Measurements from ENCODE around the gene CST2. TPM values are rescaled to one million over a fixed set of nuclear protein-coding genes. Genes with fewer than 3 reads are reported as not detected.
"Not testable (repeated sequence)": the region's sequence is repeated elsewhere in the genome, so short reads cannot be mapped to it uniquely, and the experiment has no call there.

The CST2 gene, protein sequence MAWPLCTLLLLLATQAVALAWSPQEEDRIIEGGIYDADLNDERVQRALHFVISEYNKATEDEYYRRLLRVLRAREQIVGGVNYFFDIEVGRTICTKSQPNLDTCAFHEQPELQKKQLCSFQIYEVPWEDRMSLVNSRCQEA
- not detected for total RNA-seq
- long read RNA-seq, result 0 reads

DNA sequence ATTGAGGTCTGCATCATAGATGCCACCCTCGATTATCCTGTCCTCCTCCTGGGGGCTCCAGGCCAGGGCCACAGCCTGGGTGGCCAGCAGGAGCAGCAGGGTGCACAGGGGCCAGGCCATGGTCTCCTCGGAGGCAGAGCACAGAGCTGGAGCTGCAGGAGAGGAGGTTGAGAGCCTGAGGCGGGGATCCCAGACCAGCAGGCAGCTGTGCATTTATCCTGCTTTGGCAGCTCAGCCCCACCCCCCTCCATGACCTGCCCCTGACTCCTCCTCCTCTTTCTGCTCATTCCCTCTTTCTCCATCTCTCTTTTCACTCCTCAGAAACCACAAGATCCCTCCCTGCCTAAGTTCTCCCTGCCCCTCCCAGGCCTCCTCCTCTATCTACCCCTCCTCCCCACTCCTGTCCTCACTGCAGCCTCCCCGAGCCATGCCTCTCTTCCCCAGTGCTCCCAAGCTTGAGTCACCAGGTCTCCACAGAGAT lies at the start of gene CST2:
CST2 (minus strand) TSS at position 189 of the 481 bp plus-strand sequence; CDS start at position 120, 69 bp downstream.
- ATAC-seq (no peak), DNase-seq (no peak)
- intact Hi-C loops (cut with DNase I), result no loop called here

DNA sequence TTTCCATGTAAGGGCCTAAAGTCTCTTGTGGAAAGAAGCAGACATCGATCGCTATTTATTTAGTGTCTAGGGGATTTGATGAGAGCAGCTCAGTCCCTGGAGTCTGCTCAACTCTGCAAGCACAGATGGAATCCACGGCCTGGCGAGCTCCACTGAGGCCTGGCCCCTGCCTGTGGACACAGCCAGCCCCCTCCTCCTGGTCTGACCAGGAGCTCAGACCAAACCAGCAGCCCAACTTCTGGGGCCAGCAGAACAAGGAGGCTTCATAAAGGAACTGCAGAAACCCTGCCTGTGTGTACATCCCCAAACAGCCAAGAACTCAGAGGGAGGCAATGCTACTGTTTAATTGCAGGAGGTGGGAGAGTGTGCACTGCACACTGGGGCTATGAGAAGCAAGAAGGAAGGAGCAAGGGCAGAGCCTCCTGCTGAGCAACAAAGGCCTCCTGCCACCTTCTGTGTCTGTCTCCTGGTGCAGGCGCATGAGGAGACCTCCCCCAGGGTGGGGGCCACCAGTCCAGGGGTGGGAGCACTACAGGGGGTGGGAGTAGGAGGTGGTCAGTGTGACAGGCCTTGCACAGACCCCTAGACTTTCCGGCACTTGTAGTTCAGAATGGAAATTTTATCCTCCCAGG lies 49.2 kb upstream of the CST2 start:
- DNase-seq, result no peak
- ATAC-seq, result no peak
- intact Hi-C loops (cut with DNase I), result no loop called here

DNA sequence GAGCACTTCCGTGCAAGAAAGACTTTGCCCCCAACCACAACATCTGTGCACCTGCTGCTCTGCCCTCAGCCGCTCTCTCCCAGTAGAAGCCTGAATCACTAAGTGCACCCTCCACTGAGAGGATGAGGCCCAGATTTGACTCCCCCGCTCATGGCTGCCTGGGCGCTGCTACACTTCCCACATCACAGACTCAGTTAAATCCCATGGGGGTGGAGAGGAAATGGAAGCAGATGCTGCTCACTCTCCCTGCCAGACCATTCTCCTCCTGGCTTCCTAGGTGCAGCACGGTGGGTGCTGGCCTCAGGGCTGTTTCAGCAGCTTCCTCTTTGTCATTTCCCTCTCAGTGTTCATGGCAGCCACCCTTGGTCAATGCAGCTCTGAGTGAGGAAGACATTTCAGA lies 48.2 kb upstream of the CST2 start:
- no peak for DNase-seq
- no peak for ATAC-seq
- intact Hi-C loops (cut with DNase I), result no loop called here

DNA sequence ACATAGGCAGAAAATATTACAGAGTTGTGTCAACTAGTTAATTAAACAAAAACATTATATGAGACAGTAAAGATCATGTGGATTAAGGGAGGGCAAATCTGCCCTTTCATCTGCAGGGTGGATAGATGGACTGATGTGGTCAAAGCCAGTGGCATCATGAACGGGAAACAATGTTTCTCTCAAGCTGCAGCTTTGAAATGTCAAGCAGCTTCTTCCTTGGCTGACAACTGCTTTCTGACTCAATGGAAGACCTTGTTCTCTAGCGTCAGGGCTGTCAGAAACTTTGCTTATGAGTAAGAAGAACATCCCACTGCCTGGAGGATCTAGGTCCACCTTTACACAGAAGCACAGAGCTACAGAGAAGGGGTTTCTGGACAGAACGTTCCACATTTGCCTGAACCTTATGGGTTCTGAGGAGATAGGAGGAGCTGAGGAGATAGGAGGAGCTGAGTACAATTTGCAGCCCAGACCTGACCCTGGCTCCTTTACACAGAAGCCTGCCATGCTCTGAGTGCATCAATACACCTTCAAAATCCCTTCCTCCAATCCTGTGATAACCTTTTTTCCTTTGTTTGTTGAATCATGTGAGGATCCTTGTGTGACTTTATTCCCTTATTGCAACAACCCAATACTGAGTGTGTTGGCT lies 47.0 kb upstream of the CST2 start:
- ATAC-seq (no peak), DNase-seq (no peak)
- intact Hi-C loops (cut with DNase I), result no loop called here

DNA sequence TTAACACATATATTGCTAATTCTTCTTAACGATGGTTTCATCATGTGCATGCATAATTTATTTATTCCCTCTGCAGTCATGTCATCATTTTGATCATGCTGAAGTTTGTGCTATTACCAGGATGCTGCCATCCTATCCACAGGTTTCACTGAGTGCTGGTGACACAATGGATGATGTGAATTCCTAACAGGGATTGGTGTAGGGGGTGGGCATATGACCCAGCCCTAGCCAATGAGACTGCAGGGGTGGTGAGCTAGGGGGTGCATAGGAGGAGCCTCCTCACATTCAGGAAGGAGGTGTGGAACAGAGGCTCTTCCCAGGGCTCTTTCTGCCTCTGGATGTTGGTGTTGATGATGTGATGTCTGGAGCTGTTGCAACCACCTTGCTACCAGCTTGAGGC lies 45.5 kb upstream of the CST2 start:
- intact Hi-C loops (cut with DNase I), result no loop called here
- ATAC-seq (no peak), DNase-seq (no peak)

DNA sequence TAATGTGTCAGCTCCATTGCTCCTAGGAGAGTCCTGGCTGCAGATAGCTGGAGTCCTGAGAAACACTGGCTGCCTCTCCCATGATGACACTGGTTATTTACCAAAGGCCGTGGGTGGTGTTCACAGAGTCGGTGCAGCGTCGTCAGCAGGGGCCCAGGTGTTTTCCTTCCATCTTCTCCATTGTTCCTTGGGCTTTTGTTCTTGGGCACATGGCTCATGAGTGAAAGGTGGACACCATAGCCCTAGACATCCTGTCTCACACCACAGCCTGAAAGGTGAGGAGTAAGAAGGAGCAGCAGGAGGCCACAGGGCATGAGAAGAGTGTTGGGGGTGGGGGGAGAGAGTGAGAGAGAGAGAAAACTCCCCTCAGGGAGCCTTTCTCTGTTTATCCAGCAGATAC lies 43.9 kb upstream of the CST2 start:
- intact Hi-C loops (cut with DNase I), result no loop called here
- ATAC-seq (no peak), DNase-seq (no peak)

DNA sequence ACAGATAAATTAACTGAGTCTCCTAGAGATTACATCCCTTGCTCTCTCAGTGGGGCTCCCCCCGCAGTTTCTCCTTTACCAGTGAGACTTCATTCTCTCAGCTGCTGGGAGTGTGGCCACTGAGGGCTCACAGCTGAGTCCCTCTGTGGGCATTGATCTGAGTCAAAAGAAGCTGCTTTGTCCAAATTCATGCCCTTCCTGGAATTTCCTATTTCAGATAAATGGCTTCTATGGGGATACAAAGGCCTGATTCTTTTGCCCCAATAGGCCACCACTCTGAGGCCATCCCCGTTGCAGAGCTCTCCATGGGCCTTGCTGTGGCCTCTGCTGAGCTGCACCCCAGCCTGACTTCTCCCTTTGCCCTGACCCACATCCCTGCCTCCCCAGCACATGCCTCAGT lies 43.0 kb upstream of the CST2 start:
- no peak for DNase-seq
- ATAC-seq, result no peak
- intact Hi-C loops (cut with DNase I), result no loop called here

DNA sequence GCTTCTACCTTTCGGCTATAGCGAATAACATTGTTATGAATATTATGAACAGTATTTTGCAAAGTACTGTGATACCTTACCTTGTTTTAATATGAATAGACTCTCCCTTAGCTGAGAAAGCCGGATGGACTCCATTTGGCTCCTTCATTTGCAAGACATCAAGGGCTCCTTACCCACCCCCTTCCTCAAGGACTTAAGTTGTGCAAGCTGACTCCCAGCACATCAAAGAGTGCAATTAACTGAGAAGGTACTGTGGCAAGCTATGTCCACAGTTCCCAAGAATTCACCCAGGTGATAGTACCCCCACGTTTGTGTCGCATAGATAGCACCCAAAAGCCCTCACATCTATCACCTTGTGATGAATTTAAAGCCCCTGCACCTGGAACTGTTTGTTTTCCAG lies 41.8 kb upstream of the CST2 start:
- DNase-seq (no peak), ATAC-seq (no peak)
- intact Hi-C loops (cut with DNase I), result no loop called here

DNA sequence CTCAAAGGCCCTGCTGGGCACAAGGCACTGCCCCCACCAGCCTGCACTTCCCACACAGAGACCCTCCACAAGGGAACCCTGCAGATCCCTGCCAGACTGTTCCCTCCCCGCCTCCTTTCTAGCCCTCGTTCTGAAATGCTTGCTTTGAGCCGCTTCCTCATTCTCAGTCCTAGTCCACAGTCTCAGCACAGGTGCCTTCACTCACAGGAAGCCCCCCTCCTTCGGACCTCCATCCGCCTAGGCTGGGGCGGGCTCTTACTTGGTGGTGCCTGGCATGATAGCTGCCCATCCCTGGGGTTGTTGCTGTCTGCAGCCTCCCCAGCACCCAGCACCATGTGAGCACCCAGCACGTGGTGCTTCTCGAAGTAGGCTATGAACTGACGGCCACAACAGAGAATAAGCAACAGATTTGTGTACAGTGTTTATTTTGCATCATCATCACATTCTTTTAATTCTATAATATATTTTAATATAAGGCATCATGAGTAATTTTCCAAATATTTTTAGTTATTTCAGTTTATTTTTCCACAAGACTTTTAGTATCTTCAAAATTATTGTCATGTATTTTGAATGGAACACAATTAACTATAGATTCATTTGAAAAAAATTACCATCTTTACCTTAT lies 40.7 kb upstream of the CST2 start:
- DNase-seq, result no peak
- no peak for ATAC-seq
- intact Hi-C loops (cut with DNase I), result no loop called here

DNA sequence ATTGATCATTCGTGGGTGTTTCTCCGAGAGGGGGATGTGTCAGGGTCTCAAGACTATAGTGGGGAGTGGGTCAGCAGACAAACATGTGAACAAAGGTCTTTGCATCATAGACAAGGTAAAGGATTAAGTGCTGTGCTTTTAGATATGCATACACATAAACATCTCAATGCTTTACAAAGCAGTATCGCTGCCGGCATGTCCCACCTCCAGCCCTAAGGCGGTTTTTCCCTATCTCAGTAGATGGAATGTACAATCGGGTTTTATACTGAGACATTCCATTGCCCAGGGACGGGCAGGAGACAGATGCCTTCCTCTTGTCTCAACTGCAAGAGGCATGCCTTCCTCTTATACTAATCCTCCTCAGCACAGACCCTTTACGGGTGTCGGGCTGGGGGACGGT lies 34.2 kb upstream of the CST2 start:
- intact Hi-C loops (cut with DNase I); DNase-seq; ATAC-seq: not testable (repeated sequence)

DNA sequence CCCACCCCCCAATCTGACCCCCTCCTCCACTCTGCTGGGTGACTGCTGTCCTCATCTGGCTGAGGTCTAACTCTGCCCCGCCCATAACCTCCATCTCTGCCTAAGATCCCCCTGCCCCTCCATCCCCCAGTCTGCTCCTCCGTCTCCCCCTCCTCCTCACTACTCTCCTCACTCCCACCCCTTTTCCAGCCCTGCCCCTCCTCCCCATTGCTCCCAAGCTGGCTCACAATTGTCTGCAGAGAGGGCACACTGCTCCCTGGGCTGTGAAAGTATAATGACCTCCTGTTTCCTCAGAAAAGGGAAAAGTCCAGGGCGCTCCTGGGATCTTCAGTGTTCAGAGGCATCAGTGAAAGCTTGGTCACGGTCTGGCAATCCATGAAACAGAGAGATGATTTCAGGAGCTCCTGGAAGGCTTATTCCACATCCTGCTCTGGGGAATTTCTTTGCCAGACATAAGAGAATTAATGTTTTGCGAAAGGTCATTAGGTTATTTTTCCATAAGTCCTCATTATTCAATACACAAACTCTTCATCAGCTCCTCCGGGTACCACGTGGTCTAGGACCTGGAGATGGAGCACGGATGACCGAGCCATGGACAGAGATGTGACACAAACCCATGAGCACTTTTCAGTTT lies 31.6 kb upstream of the CST2 start:
- intact Hi-C loops (cut with DNase I), result no loop called here
- no peak for DNase-seq
- no peak for ATAC-seq

DNA sequence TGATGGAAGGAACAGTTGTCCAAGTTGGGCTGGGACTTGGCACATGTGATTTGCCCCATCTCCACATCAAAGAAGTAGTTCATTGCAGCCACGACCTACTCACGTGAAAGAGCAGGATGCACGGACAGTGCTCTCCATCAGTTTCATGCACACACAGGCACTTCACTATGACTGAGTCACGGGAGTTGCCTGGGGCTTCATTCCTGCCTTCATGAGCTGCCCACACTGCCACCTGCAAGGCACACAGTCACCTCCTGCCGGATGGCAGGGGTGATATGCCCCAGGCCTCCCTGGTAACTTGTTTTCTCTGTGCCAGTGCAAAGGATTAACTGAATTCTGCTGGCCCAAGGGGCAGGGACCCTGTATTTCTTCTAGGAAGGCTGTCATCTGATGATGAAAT lies 30.2 kb upstream of the CST2 start:
- intact Hi-C loops (cut with DNase I), result no loop called here
- no peak for DNase-seq
- no peak for ATAC-seq

DNA sequence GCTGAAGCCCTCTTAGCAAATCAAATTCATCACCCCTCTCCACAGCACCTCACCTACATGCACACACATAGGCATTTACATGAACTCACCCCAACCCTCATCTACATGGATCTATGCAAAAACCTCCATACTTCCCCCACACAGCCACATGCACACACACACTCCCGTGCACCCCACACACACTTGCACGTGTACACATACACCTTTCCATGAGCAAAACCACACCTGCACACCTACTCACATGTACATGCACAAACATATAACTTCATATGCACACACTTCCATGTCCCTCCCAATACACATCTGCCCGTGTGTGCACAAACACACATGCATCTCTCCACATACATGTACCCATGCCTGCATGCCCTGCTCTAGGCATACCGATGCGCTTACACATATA lies 29.7 kb upstream of the CST2 start:
- intact Hi-C loops (cut with DNase I), result no loop called here
- no peak for ATAC-seq

DNA sequence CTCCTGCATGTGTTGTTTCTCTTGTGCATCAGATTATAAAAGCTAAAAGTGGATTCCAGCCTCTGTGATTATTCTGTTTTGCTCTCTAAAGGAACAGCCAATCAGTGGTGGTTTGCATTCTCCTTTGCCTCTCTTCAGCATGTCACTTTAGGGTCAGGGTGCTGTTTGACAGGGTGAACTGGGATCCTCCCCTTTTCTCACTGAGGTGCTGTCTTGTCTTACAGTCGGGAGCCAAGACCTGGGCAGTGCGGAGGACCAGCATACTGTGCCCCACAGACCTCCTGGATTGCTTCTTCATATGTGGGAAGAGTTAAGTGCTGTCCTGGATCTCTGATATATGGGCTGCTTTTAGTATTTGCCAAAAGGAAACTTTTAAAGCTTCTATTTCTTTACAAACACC lies 15.2 kb upstream of the CST2 start:
- DNase-seq, result no peak
- intact Hi-C loops (cut with DNase I), result no loop called here
- ATAC-seq, result no peak

More for the DNA sequence above, 29.7 kb upstream of the CST2 start:
- no peak for DNase-seq

DNA sequence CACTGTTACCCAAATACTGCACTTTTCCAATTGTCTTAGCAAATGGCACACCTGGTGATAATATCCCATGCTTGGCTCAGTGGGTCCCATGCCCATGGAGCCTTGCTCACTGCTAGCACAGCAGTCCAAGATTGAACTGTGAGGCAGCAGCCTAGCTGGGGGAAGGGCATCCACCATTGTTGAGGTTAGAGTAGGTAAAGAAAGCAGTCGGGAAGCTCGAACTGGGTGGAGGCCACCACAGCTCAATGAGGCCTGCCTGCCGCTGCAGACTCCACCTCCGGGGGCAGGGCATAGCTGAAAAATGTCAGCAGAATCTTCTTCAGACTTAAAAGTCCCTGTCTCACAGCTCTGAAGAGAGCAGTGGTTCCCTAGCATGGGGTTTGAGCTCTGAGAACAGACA lies 9.2 kb upstream of the CST2 start:
- intact Hi-C loops (cut with DNase I), result no loop called here
- ATAC-seq, result no peak
- DNase-seq, result no peak

DNA sequence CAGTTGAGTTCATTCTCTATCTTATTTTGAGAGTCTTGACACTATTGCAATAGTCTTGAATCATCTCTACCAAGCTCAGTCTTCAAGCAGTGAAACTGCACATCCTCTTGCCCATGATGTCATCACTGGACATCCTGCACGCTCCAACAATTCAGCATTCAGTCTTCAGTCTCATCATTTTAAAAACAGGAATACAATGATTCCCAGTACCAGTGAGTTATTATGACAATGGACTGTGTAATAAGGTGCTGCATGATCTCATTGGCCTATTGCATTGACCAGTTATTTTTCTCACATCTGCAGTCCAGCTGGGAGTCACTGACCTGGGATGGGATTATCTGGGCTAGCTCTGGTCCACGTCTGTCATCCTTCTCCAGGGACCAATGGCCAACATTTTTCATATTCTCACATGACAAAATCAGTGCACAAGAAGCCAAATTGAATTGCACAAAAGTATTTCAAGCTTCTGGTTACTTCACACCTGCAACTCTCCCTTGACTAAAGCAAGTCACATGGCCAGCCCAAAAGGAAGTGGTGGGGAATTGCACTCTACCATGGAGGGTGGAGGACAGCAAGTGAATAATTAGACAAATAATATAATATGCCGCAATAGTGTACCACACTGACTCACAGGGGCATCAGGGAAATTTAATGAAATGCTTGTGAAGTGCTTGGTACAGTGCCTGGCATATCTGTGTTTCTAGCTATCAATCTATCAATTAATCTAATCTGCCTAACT lies 6.4 kb upstream of the CST2 start:
- intact Hi-C loops (cut with DNase I), result no loop called here
- no peak for ATAC-seq

DNA sequence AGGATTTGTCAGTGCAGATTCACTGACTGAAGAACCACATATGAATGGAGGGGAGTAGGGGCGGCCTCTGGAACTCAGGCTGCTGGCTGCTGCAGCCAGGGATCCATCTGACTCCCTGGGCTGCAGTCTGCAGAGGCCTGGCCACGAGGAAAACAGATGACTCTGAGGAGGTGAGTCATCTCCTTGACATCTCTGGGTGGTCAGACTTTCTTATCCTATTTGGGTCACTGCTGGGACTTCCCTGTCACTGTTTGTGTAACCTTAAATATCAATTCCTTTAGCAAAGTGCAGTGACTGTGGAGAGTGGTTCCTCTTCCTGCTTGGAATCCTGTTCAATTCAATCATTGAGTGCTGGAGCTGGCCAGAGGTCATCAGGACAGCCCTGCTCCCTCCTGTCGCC lies 5.4 kb upstream of the CST2 start:
- ATAC-seq, result peak in 1 of 2 donors; percentile 49
- intact Hi-C loops (cut with DNase I); DNase-seq: not testable (repeated sequence)

More for the DNA sequence above, 6.4 kb upstream of the CST2 start:
- no peak for DNase-seq

DNA sequence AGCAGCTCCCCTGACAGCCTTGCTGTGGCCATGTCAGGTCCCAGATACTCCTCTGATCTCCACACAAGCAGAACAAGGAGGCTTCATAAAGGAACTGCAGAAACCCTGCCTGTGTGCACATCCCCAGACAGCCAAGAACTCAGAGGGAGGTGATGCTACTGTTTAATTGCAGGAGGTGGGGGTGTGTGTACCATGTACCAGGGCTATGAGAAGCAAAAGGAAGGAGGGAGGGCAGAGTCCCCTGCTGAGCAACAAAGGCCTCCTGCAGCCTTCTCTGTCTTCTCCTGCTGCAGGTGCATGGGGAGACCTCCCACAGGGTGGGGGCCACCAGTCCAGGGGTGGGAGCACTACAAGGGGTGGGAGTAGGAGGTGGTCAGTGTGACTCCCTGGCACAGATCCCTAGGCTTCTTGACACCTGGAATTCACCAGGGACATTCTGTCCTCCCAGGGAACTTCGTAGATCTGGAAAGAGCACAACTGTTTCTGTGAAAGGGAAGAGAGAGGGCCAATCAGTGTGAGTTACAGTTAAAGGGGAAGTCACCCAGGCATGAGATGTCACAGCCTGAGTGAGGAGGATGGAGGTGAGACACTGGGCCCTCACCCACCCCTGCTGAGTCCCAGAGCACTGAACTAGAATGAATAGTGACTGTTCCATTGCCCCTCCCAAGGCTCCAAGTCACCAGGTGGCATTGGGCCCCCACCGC lies 2.8 kb downstream of the CST2 start:
- ATAC-seq (peak; percentile 30 to 38), DNase-seq (no peak)
- intact Hi-C loops (cut with DNase I), result no loop called here

DNA sequence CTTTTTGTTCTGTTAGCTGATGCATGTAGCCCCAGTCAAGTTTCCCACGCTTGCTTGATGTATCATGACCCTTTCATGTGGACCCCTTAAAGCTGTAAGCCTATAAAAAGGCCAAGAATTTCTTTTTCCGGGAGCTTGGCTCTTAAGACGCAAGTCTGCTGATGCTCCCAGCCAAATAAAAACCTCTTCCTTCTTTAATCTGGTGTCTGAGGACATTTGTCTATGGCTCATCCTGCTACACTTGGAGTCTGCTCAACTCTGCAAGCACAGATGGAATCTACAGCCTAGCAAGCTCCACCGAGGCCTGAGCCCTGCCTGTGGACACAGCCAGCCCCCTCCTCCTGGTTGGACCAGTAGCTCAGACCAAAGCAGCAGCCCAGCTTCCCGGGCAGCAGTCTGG lies 3.4 kb downstream of the CST2 start:
- no peak for DNase-seq
- intact Hi-C loops (cut with DNase I), result no loop called here
- peak in 1 of 2 donors; percentile 27 for ATAC-seq
